Measurements from ENCODE around the gene ADAR. TPM values are rescaled to one million over a fixed set of nuclear protein-coding genes. Genes with fewer than 3 reads are reported as not detected.

The ADAR gene
- total RNA-seq, 2 experiments from 2014 or later = 325 to 338 TPM

- ATAC-seq (ENCODE audit: low read depth) = no peak
These were observed 51.6 kb downstream of the ADAR start for GRCh38 chr1:154556422-154556821.

GRCh38 chr1:154553056-154554030 is 54.6 kb downstream of the ADAR start:
- no peak for ATAC-seq (ENCODE audit: low read depth)
- Mint-ChIP-seq H3K4me1 (peaks cover 39% of the 10 kb centered on the region), H3K27me3 (no peaks in the 10 kb centered on the region), H3K4me3 (no peak overlapping the region), H3K36me3 (peaks cover 30% of the 10 kb centered on the region), H3K9me3 (no peaks in the 10 kb centered on the region), H3K27ac (no peak overlapping the region)
- no peak for DNase-seq
- POLR2A ChIA-PET = no interaction called here

More at GRCh38 chr1:154556422-154556821, 51.6 kb downstream of the ADAR start:
- Mint-ChIP-seq H3K4me1 (peaks cover 36% of the 10 kb centered on the region), H3K27ac (peak overlapping the region; percentile 54), H3K36me3 (peaks cover 21% of the 10 kb centered on the region), H3K4me3 (peak overlapping the region; percentile 91), H3K27me3 (no peaks in the 10 kb centered on the region), H3K9me3 (no peaks in the 10 kb centered on the region)
- no peak for DNase-seq
- POLR2A ChIA-PET = interaction anchor here (0.9 kb wide), 1 partner anchor 76 kb away, joined by 3 read pairs; no protein-coding TSS in a partner anchor

GRCh38 chr1:154552036-154552435 is 56.0 kb downstream of the ADAR start:
- Mint-ChIP-seq H3K36me3 (peaks cover 24% of the 10 kb centered on the region), H3K9me3 (no peaks in the 10 kb centered on the region), H3K27me3 (no peaks in the 10 kb centered on the region), H3K4me3 (no peak overlapping the region), H3K4me1 (peaks cover 31% of the 10 kb centered on the region), H3K27ac (no peak overlapping the region)
- ATAC-seq (ENCODE audit: low read depth) (no peak), DNase-seq (no peak)
- POLR2A ChIA-PET = no interaction called here

- Mint-ChIP-seq H3K27ac (no peak overlapping the region), H3K27me3 (no peaks in the 10 kb centered on the region), H3K36me3 (peaks cover 24% of the 10 kb centered on the region), H3K4me3 (no peak overlapping the region), H3K4me1 (peaks cover 25% of the 10 kb centered on the region), H3K9me3 (no peaks in the 10 kb centered on the region)
- DNase-seq = no peak
- no peak for ATAC-seq (ENCODE audit: low read depth)
- POLR2A ChIA-PET = no interaction called here
These were observed 56.5 kb downstream of the ADAR start for GRCh38 chr1:154551474-154551873.

GRCh38 chr1:154550657-154551056 is 57.3 kb downstream of the ADAR start:
- no peak overlapping the region for H3K27ac Mint-ChIP-seq
- ATAC-seq (ENCODE audit: low read depth) (no peak), DNase-seq (no peak)
- H3K4me3 Mint-ChIP-seq = no peak overlapping the region
- peaks cover 24% of the 10 kb centered on the region for H3K36me3 Mint-ChIP-seq
- H3K9me3 Mint-ChIP-seq = no peaks in the 10 kb centered on the region
- peaks cover 17% of the 10 kb centered on the region for H3K4me1 Mint-ChIP-seq
- POLR2A ChIA-PET = no interaction called here
- no peaks in the 10 kb centered on the region for H3K27me3 Mint-ChIP-seq

- no peaks in the 10 kb centered on the region for H3K27me3 Mint-ChIP-seq
- no peak overlapping the region for H3K27ac Mint-ChIP-seq
- DNase-seq = no peak
- H3K4me1 Mint-ChIP-seq = peaks cover 12% of the 10 kb centered on the region
- no peak for ATAC-seq (ENCODE audit: low read depth)
- no peak overlapping the region for H3K4me3 Mint-ChIP-seq
- POLR2A ChIA-PET = no interaction called here
- no peaks in the 10 kb centered on the region for H3K9me3 Mint-ChIP-seq
- peaks cover 24% of the 10 kb centered on the region for H3K36me3 Mint-ChIP-seq
These were observed 57.9 kb downstream of the ADAR start for GRCh38 chr1:154550070-154550469.

GRCh38 chr1:154549202-154549770 is 58.7 kb downstream of the ADAR start:
- no peak for ATAC-seq (ENCODE audit: low read depth)
- peaks cover 24% of the 10 kb centered on the region for H3K36me3 Mint-ChIP-seq
- H3K27me3 Mint-ChIP-seq = no peaks in the 10 kb centered on the region
- H3K4me1 Mint-ChIP-seq = peaks cover 11% of the 10 kb centered on the region
- POLR2A ChIA-PET = no interaction called here
- no peak overlapping the region for H3K4me3 Mint-ChIP-seq
- H3K27ac Mint-ChIP-seq = no peak overlapping the region
- H3K9me3 Mint-ChIP-seq = no peaks in the 10 kb centered on the region
- DNase-seq = no peak

- Mint-ChIP-seq H3K27ac (no peak overlapping the region), H3K4me1 (peaks cover 11% of the 10 kb centered on the region), H3K4me3 (no peak overlapping the region), H3K36me3 (peaks cover 19% of the 10 kb centered on the region), H3K27me3 (no peaks in the 10 kb centered on the region), H3K9me3 (no peaks in the 10 kb centered on the region)
- POLR2A ChIA-PET = interaction anchor here (0.6 kb wide), 1 partner anchor 819 kb away, joined by 7 read pairs; no protein-coding TSS in a partner anchor
- ATAC-seq (ENCODE audit: low read depth) (no peak), DNase-seq (no peak)
These were observed 60.0 kb downstream of the ADAR start for GRCh38 chr1:154548028-154548427.

GRCh38 chr1:154547105-154547732 is 60.8 kb downstream of the ADAR start:
- Mint-ChIP-seq H3K4me3 (no peak overlapping the region), H3K9me3 (no peaks in the 10 kb centered on the region), H3K36me3 (peaks cover 13% of the 10 kb centered on the region), H3K27me3 (peaks cover 2% of the 10 kb centered on the region), H3K4me1 (peaks cover 11% of the 10 kb centered on the region), H3K27ac (no peak overlapping the region)
- POLR2A ChIA-PET = interaction anchor here (1.0 to 1.6 kb wide), 2 partner anchors 8 to 68 kb away, joined by 3 to 4 read pairs; no protein-coding TSS in a partner anchor
- no peak for DNase-seq
- no peak for ATAC-seq (ENCODE audit: low read depth)

- H3K4me3 Mint-ChIP-seq = no peak overlapping the region
- ATAC-seq (ENCODE audit: low read depth) (peak; percentile 72), DNase-seq (peak; percentile 61)
- peaks cover 2% of the 10 kb centered on the region for H3K27me3 Mint-ChIP-seq
- H3K36me3 Mint-ChIP-seq = peaks cover 10% of the 10 kb centered on the region
- H3K9me3 Mint-ChIP-seq = no peaks in the 10 kb centered on the region
- peaks cover 11% of the 10 kb centered on the region for H3K4me1 Mint-ChIP-seq
- POLR2A ChIA-PET = interaction anchor here (1.0 to 1.6 kb wide), 2 partner anchors 9 to 67 kb away, joined by 3 to 4 read pairs; no protein-coding TSS in a partner anchor
- no peak overlapping the region for H3K27ac Mint-ChIP-seq
These were observed 61.5 kb downstream of the ADAR start for GRCh38 chr1:154546264-154547063.

- Mint-ChIP-seq H3K27ac (no peak overlapping the region), H3K4me1 (no peaks in the 10 kb centered on the region), H3K36me3 (no peaks in the 10 kb centered on the region), H3K27me3 (peaks cover 6% of the 10 kb centered on the region), H3K4me3 (no peak overlapping the region), H3K9me3 (no peaks in the 10 kb centered on the region)
- DNase-seq (no peak), ATAC-seq (ENCODE audit: low read depth) (no peak)
- POLR2A ChIA-PET = no interaction called here
These were observed 66.8 kb downstream of the ADAR start for GRCh38 chr1:154541231-154541630.

GRCh38 chr1:154539486-154540483 is 68.2 kb downstream of the ADAR start:
- Mint-ChIP-seq H3K27me3 (peaks cover 9% of the 10 kb centered on the region), H3K4me3 (no peak overlapping the region), H3K4me1 (no peaks in the 10 kb centered on the region), H3K36me3 (no peaks in the 10 kb centered on the region), H3K27ac (no peak overlapping the region), H3K9me3 (no peaks in the 10 kb centered on the region)
- DNase-seq (no peak), ATAC-seq (ENCODE audit: low read depth) (no peak)
- POLR2A ChIA-PET = interaction anchor here (0.6 kb wide), 1 partner anchor 197 kb away, joined by 3 read pairs; no protein-coding TSS in a partner anchor

All from activated naive CD8-positive, alpha-beta T cell treated with anti-CD3 and anti-CD28 coated beads, Interleukin-2, amount 10 ng/mL, durations not matched to agents 7 days and 5 days (primary cell).